OCI-M1 (cell line): ENCODE results near the gene RALGPS1.

Experiments
- DNase-seq: peaks from one replicate; lab custom pipeline; 2025; lab: John Stamatoyannopoulos, UW

The RALGPS1 gene

DNA sequence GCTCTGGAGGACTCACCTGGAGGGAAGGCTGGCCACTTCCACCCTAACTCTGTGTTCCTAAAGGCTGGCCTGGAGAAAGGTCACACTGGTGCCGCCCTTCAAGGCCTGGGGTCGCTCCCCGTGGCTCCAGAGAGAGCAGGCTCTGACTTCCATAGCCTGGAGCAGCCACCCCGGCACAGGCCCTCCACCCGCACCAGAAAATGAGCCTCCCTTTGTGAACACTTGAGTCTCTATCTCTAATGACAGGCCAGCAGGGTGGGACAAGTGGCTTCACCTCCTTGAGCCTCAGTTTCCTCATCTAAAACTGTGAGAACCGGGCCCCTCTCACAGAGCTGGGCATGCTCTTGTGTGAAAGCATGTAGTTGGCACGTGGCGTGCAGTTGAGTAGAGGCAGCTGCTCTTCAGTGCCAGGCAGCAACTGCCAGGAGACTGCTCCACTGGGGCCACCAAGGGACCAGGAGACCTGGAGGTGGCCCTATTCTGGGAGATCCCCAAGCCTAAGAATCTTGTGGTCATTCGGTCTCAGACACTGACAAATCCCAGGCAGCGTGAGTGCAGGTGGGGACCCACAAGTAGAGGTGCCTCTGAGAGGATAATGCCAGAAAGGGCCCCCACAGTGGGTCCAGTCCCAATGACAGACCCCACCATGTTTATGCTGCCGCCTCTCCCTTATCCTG, 293.3 kb downstream of the RALGPS1 start:
- no peak for DNase-seq

DNA sequence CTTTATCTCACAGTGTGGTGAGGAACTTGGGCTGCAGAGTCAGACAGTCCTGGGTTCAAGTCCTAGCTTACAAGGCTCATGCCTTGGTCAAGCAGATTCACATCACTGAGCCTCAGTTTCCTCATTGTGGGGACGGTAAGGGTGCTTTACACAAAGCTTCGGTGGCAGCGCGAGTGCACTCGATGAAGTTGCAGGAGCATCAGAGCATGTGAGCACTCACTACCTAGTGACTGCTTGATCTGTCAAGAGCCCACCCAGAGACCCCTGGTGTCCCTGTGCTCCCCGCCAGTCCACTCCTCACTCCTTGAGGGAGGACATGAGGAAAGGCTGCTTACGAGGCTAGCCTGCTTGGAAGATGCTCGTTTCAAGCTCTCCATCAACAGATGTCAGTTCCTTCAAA, 293.8 kb downstream of the RALGPS1 start:
- DNase-seq = no peak

DNA sequence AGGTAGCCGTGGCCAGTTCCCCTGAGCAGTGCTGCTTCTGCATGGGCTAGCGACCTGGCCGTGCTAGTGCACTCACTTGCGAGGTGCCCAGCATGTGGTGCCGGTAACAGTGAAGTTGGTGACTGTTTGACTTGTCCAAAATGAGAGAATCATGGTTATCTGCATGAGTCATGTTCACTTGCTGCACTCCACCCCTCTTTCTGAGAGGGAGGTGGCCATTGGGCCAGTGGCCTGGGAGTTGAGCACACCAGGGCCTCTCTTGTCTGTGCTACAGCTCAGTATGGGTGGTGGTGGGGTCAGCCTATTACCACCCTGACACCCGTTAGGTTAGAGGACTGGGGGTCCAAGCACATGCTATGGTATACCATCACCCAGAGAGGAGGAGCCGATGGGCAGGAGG, 294.6 kb downstream of the RALGPS1 start:
- no peak for DNase-seq

DNA sequence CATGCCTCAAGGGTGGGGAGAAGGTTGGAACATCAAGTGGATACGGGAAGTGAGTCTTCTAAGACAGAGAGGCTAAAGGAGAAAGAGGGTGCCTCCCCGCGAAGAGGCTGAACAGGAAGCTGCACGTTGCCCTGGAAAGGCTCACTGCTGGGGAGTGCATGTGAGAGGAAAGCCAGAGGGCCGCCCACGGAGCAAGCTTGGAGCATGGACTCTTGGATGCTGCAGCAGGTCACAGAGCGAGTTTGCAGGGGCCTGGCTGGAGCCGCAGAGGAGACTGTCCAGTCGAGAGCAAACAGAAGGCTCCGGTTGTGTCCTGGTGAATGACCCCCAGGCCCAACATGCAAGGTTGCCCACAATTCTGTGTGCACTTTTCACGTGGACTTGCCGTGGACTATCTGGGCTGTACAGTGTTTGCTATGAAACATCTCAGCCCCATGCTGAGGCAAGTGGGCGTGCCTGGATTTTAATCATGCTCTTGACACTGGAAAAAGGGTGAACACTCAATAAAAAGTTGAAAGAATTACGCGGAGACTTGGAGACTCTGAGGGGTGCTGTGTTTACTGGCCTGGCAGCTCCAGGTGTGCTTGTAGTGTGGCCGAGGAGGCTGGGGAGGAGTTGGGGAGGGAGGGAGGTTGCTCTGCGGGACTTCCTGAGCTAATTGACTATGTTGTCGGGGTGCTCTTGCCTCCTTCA, 295.5 kb downstream of the RALGPS1 start:
- DNase-seq = no peak

DNA sequence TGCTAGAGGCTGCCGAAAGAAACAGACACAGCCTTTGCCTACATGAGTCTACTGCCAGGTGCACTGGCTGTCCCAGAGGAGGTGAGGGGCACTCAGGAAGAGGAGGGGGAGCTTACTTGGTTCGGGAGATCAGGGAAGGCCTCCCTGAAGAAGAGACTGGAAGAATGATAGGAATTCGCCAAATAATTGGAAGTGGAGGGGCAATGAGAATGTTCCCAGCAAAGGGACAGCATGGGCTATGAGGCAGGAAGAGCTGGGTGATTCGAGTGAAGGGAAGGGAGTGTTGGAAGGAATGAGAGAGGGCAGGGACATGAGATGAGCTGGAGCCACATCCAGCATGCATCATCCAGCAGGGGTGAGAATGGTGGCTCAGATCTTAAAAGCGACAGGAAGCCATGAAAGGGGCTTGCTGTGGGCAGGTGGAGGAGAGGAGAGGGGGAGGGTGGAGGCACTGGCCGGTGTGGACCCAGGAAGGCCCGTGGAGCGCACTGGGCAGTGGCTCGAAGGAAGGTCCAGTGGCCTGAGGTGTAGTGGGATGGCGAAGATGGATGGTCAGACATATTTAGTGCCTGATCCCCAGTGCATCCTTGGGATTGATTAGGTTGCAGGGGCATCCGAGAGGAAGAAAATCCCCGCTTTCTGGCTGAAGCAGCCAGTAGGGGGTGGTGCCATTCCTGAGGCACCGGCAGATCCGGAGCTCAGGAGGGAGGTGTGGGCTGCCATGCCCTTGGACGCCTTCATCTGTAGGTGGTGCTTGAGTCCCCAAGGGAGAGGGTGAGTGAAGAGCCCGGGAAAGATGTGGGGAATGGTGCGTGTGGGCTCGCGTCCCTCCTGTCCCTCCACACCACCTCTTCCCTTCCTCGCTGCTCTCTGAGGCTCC, 296.5 kb downstream of the RALGPS1 start:
- DNase-seq = no peak

DNA sequence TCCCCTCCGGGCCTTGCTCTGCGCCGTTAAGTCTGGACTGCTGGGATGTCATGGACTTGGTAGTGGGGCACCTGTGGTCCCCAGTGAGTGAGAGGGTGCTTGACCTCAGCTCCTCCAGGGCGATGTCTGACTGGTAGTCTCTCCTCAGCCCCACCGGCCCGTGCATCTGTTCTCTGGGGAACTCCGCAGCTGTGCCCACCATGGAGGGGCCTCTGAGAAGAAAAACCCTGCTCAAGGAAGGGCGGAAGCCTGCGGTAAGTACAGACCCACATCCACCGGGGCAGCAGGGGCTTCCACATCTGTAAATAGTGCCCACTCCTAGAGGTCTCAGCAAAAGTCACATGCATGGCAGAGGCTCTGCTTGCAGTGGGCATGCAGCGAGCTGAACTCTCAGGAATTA, 297.4 kb downstream of the RALGPS1 start:
- DNase-seq = no peak

DNA sequence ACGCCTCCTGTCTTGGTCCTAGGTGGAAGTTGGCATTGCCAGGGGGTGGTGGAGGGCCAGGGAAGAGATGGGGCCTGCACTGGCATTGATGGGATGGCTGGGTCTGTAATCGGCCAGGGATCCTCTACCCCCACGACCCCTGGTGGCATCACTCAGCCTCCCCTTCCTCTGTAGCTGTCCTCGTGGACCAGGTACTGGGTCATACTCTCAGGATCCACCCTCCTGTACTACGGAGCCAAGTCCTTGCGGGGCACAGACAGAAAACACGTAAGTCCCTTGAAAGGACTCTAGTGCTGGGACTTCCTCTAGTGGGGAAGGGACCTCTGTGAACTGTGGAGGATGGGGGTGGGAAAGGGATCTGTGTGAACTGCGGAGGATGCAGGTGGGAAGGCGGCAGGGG, 297.9 kb downstream of the RALGPS1 start:
- no peak for DNase-seq

DNA sequence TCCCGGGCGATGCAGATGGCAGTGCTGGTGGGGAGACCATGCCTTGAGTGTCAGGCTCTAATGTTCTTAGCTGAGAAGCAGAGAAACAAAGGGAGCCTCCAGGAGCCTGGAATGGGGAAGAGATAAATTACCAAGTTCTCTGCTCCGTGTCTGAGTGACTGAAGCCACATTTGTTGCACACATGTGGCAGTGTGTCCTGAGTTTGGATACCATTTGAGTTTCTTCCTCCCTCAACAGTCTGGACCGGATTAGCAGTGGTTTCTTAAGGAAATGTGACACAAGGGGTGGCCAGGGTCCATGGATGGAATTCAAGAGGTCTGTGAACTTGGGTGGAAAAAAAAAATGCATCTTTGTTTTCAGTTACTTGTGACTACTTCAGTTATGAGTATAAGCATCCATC, 299.3 kb downstream of the RALGPS1 start:
- DNase-seq = no peak

DNA sequence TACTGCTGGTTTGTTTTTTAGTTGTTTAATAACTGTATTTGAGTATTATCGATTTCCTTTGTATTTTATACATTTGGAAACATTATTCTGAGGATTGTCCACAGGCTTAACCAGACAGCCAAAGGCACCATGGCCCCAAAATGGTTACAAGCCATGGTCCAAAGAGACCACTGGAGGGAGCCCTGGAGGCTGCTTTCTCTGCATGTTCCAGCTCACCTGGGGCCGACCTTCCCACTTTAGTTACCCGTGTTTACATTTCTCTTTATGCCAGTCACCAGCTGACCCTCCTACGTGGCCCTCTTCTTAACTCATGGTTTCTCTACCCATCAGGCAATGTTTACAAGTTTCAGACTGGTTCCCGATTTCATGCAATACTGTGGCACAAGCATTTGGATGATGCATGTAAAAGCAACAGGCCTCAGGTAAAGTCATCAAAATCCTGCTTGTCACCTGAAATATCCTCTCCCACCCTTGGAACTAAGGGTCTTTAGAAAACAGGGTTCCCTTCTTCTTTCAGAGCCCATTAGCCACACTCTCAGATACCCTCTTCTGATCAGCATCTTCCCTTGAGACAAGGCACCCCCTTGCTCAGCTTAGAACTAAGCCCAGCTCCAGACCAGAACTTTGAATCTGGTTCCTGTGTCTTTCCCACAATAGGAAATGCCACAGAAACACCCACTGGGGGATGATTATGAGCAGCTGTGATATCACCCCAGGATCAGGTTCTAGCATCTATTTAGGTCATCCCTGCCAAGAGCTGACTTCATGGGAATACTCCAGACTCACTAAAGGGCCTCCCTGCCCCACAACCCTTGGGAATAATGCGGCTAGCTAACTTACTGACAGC, 300.1 kb downstream of the RALGPS1 start:
- peak; percentile 48 for DNase-seq

DNA sequence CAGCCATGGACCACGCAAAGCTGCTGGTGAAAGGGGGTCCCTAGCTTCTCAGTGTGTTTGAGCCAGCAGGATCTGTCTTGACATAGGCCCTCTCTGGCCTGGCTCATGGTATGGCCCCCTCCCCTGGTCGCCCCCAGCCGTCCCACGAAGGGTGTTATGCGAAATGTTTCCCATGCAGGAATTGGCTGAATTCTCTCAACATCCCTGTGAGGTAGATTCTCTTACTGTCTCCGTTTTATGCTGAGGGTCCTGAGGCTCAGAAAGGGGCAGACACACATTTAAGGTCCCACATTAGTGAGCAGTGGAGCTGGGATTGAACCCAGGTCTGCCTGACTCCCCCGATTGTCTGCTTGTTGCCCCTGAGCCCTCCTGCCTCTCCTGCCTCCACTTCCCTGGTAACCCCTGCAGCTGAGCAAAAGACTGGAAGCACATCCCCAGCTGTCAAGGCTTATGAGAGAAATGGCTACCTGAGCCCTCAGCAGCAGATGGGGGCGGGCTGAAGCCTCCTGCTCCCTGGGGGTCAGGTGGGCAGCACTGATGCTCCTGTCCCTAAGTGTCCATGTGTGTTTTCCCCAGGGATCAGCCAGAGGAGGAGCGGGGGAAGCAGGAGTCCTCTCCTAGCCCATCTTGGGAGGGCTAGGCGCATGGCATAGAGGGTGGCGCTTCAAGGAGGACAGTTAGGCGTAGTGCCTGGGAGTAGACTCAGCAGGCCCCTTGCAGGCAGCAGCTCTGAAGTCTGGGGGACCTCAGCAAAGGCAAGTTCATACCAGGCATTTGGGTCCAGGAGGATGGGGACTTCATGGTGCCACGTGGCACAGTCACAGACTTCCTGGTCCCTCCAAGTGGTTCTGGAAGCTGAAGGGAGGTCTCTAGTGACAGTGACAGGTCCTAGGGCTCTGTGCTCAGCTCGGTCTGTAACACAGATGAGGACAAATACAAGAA, 301.0 kb downstream of the RALGPS1 start:
- no peak for DNase-seq

DNA sequence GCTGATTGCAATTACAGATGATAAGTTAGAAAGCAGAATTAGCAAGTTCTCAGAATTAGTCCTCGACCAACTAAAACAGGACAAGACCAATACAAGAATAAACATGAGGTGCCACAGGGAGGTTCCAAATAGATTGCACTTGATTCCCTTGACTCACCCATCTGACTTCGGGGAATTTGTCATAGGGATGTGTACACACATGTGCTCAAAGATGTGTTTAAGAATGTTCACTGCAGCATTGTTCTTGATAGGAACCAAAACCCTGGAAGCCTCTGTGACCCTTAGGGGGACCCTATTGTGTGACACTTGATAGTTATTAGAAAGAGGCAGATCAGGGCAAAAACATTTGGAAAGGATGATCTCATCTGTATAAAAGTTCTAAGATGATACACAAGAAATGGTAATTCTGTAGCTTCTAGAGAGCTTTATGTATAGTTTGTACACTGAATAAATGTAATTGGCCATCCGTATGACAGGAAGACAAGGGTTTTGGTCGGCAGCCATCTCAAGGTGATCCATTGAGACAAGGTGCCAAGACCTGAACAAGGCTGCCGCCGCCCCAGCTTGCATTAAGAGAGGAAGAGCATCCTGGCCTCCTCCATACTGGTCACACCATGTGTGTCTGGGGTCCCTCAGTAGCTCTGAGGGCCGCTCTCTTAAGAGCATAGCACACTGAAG, 301.8 kb downstream of the RALGPS1 start:
- DNase-seq = no peak

DNA sequence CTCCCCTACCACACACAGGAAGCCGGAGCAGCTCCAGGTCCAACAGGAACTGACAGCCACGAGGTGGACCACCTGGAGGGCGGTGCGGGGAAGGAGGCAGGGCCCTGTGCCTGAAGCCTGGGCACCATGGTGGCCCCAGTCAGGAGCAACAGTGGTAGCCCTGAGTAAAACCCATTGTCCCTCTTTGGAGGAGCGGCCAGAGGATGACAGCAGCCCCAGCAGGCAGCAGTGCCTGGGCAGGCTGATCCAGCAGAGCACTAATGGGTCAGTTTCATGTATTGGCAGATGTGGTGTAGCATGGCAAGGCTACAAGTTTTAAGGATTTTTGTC, 302.3 kb downstream of the RALGPS1 start:
- no peak for DNase-seq

DNA sequence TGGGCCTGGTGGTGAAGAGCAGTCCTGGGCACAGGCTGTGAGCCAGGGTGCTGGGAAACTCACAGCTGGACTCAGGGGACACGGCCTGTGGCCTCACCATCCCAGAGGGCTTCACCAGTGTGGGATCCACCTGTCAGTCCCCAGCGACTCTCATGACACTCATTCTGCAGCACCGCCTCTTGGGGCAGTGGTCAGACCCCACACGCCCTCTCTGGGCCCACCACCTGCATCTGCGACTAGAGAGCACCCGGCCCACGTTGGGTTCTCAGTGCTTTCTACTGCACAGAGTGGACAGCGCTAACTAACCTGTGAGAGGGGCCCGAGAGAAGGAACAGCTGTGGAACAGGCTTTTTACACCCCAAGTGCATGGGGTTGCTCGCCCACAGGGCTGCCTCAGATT, 304.2 kb downstream of the RALGPS1 start:
- no peak for DNase-seq

DNA sequence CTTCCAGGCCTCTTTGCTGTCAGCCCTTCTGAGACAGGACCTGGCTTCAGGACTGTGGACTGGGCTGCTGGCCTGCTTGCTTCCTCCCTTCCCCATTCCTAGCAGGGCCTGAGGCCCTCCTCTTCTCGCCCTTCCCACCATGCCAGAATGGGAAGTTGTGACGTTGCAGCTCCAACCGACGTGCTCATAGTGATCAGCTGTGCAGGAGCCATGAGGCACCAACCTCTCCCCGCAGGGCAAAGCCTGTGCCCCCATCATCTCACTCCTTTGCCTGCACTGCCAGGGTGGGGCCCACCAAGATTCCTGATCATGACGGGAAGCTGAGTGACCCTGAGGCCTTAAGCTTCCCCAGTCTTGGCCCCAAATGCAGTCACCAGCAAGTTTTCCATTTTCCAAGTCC, 304.9 kb downstream of the RALGPS1 start:
- DNase-seq = no peak

DNA sequence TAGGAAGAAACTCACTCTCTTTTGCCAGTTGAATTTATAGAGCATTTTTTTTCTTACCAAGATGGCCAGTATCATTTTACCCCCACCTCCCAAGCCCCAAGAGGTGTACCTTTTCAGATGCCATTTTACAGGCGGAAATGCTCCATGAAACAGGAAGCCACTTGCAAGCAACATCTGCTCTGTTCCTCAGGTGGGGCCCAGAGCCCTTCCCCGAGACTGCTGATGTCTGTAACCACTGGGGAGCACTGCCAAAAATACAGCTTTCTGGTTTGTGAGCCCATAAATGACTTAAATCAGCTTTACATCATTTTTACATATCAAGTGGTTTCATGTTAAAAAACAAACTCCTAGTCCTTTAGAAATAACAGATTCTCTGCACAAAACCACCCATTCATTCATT, 307.1 kb downstream of the RALGPS1 start:
- DNase-seq = no peak

DNA sequence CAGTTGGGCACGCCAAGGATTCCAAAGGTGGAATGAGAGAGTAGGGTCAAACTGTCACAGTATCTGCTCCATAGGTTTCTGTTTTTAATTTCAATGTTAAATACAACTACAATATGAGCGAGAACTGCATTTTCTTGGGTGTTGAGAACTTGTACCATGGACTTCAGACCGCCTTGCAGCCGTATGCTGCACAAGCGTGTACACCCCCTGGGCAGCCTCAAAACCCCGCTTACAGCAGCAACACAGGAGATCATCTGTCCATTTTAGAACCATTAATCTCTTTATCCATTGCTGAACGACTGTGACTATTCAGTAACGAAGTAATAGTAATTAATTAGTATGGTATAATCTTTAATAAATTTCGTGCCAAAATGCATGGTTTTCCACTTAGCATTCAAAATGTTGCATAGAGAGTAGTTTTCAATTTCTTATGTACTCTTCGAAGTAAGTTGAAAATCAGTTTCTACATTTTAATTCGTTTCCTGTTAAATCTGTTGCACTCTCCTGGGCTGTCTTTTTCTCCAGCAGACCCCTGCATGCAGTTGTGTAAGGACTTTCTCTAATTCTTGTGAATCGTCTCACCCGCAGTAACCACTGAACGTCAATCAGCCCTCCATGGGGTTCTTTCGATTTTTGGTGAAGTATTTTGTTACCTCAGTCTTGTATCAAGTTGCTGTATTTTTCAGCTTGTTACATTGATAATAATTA, 308.0 kb downstream of the RALGPS1 start:
- no peak for DNase-seq

DNA sequence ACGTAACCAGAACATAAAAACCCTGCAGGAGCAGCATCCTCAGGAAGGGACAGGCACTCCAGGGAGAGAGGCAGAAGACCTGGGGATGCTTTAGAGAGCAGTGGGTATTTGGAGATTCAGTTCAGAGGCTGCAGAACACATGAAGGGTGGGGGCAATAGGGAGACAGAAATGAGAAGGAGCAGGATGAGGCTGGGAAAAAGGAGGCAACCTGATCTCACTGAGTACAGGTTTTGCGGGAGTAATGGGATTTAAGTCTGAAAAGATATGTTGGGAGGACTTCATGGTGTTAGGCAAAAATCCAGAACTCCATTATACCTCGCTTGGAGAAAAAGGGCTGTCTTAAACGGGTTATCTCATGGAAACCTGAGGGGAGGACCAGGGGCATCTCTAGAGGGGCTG, 308.7 kb downstream of the RALGPS1 start:
- DNase-seq = no peak

DNA sequence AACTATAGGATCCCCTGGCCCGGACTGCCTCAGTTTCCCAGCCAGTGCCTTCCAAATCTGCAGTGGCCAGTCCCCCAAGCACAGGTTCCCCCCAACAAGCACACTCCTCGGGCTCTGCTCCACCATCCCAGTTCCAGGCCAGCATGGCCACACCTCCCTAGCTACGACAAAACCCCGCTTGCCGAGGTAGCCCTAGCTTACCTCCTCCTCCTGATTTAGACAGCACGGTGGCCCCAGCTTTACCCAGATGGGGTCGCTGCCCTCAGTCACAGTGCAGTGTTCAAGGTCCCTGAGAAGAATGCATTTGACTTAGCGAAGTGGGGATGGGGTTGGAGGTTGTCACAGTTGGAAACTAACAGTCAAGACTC, 309.2 kb downstream of the RALGPS1 start:
- DNase-seq = no peak

DNA sequence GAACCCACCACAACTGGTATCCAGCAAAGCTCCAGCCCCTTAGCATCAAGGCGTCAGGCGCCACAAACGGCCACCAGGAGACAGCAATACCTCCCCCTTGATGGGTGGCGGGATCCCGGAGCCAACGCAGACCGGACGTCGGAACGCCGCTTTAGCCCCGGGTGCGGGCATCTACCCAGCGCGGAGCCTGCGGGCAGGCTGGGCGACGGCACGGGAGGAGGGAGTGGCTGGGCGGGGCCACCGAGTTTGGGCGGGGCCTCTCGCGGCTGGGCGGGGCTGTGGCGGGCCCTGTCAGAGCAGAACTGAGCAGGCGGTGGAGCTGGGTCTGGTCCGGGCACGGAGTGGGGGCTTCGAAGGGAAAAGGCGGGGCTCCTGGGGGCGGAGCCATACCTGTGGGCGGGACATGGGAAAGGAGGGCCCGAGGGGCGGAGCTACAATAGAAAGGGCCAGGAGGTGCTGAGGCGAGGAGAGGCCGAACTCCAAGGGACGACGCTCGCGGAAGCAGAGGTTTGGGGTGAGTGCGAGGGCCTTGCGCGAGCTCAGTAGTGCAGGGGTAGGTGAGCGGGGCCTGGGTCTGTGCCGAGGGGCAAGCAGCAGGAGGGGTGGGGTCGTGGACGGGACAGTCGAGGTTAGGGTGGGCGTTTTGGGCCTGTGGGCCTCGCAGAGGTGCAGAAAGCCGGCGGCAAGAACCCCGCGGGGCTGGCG, 309.7 kb downstream of the RALGPS1 start:
- no peak for DNase-seq
